Hepatocyte (in vitro differentiated cells): ENCODE measurements around the gene JMJD7.

ENCODE experiments used
- CTCF ChIP-seq: fragments of 200-600 bp; sonication (generic); IDR thresholded peaks from 2 replicates; pipeline ENCODE4 v1.5.1; 2016; ENCODE audit warnings: antibody characterized with exemption, mild to moderate bottlenecking; ENCODE audit not compliant: poor library complexity
- EZH2phosphoT487 ChIP-seq: fragments of 200-600 bp; sonication (generic); IDR thresholded peaks from one replicate; pipeline ENCODE4 v1.6.1; 2018; ENCODE audit warnings: antibody characterized with exemption, mild to moderate bottlenecking, low read depth, moderate library complexity; ENCODE audit not compliant: unreplicated experiment, severe bottlenecking

GRCh38 chr15:41832208-41832607 lies 4.3 kb downstream of the JMJD7 start:
- TF ChIP-seq CTCF (no peak), EZH2phosphoT487 (no peak)
